Ishikawa (cell line): Measurements from ENCODE around the gene GABARAPL2.

Experiments used
- CEBPB ChIP-seq: IDR thresholded peaks from 2 replicates; pipeline ENCODE4 v1.6.1; 2012
- TEAD4 ChIP-seq: IDR thresholded peaks from 2 replicates; pipeline ENCODE4 v1.6.1; 2012

DNA sequence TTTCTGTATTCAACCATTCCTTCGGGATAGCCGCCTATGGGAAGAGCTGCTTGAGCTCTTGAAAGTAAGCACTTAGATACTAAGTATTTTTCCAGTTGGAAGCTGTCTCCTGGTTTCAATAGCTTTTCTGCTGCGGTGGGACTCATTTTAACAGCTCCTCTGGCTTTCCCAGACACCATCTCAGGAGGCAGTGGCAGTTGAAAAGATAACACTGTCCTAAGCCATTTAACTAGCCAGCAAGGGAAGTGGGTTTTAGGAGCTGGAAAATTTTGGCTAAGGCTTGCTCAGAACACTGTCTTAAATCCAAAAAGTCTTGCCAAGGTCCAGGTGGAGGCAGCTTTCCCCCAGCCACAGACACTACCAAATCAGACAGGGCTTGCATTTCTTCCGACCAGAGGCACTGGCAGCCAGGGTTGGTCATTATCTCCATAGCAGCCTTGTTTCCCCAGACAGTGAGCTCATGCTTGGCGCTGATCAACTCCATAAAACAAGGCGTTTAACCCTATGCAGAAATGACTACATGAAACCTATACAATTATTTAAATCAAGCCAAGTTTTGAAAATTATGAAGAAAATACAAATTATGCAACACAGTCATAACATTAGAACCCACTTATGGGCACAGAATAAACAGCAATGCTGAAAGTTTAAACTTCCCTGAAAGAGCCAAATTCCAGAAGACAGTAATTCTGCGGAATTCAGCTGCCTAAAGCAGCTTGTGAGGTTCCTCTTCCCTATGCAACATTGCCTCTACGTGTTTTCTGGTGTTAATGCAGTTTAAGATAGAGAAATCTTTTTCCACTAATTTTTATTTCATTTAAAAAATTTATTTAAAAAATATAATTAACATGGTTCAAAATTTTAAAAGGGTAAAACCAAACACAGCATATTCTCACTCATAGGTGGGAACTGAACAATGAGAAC, 25.0 kb downstream of the GABARAPL2 start:
- TF ChIP-seq TEAD4 (no peak), CEBPB (no peak)
